ENCODE data around the gene ARF5.
A peak's percentile ranks its signal among the peaks of the same experiment; 100 is the strongest.
"Not testable (repeated sequence)": the region's sequence is repeated elsewhere in the genome, so short reads cannot be mapped to it uniquely, and the experiment has no call there.

The ARF5 gene

GRCh38 chr7:127588019-127588696 is at the start of gene ARF5:
TSS of gene ARF5 (plus strand) at chr7:127588411. CDS start at chr7:127588499, 88 bp downstream.
- peak within 1 kb of the TSS; percentile 84 for H3K4me3 ChIP-seq (ENCODE audit: low read depth, low read length)
- peaks cover 14% of the 10 kb centered on the region for H3K79me2 ChIP-seq
- peak within 1 kb of the TSS; percentile 96 for H3K9ac ChIP-seq
- peak within 1 kb of the TSS; percentile 97 for H3K4me2 ChIP-seq (ENCODE audit: low read length)
- H3K4me1 ChIP-seq = peaks cover 6% of the 10 kb centered on the region
- no peaks in the 10 kb centered on the region for H3K36me3 ChIP-seq (ENCODE audit: control insufficient read depth, insufficient read depth, low read length)
- no peaks in the 10 kb centered on the region for H3K9me3 ChIP-seq (ENCODE audit: control insufficient read depth, low read length)
- no peaks in the 10 kb centered on the region for H3K27me3 ChIP-seq (ENCODE audit: control insufficient read depth, insufficient read depth, low read length)
- peak within 1 kb of the TSS; percentile 99 for H2AFZ ChIP-seq
- no peak for TF ChIP-seq CTCF (IDR thresholded peaks at IDR 0.05)
- H3K27ac ChIP-seq = peak within 1 kb of the TSS; percentile 88

- no peak for TF ChIP-seq CTCF (IDR thresholded peaks at IDR 0.05)
- Histone ChIP-seq H3K79me2 (no peaks in the 10 kb centered on the region), H3K36me3 (ENCODE audit: control insufficient read depth, insufficient read depth, low read length) (no peaks in the 10 kb centered on the region), H3K4me3 (ENCODE audit: low read depth, low read length) (no peak overlapping the region), H2AFZ (no peak overlapping the region), H3K9ac (no peak overlapping the region), H3K27me3 (ENCODE audit: control insufficient read depth, insufficient read depth, low read length) (no peaks in the 10 kb centered on the region), H3K4me2 (ENCODE audit: low read length) (no peak overlapping the region), H3K27ac (no peak overlapping the region), H3K4me1 (no peaks in the 10 kb centered on the region), H3K9me3 (ENCODE audit: control insufficient read depth, low read length) (no peaks in the 10 kb centered on the region)
Measured at GRCh38 chr7:127539116-127539515, 49.1 kb upstream of the ARF5 start.

GRCh38 chr7:127540461-127540860 is 47.8 kb upstream of the ARF5 start:
- H3K36me3 ChIP-seq (ENCODE audit: control insufficient read depth, insufficient read depth, low read length); H3K27me3 ChIP-seq (ENCODE audit: control insufficient read depth, insufficient read depth, low read length); H3K9me3 ChIP-seq (ENCODE audit: control insufficient read depth, low read length); H3K79me2 ChIP-seq; H3K27ac ChIP-seq; H3K9ac ChIP-seq; H3K4me2 ChIP-seq (ENCODE audit: low read length); H2AFZ ChIP-seq; H3K4me3 ChIP-seq (ENCODE audit: low read depth, low read length); H3K4me1 ChIP-seq: not testable (repeated sequence)

- Histone ChIP-seq H2AFZ (no peak overlapping the region), H3K27me3 (ENCODE audit: control insufficient read depth, insufficient read depth, low read length) (no peaks in the 10 kb centered on the region)
Measured at GRCh38 chr7:127541548-127541947, 46.7 kb upstream of the ARF5 start.

GRCh38 chr7:127546313-127546712 is 41.9 kb upstream of the ARF5 start:
- no peak overlapping the region for H3K4me3 ChIP-seq (ENCODE audit: low read depth, low read length)
- no peak for TF ChIP-seq CTCF (IDR thresholded peaks at IDR 0.05)
- no peaks in the 10 kb centered on the region for H3K36me3 ChIP-seq (ENCODE audit: control insufficient read depth, insufficient read depth, low read length)
- H3K4me2 ChIP-seq (ENCODE audit: low read length) = no peak overlapping the region
- no peaks in the 10 kb centered on the region for H3K79me2 ChIP-seq
- no peaks in the 10 kb centered on the region for H3K9me3 ChIP-seq (ENCODE audit: control insufficient read depth, low read length)
- no peak overlapping the region for H3K9ac ChIP-seq
- no peak overlapping the region for H2AFZ ChIP-seq
- H3K4me1 ChIP-seq = no peaks in the 10 kb centered on the region
- no peaks in the 10 kb centered on the region for H3K27me3 ChIP-seq (ENCODE audit: control insufficient read depth, insufficient read depth, low read length)
- no peak overlapping the region for H3K27ac ChIP-seq

More at GRCh38 chr7:127541548-127541947, 46.7 kb upstream of the ARF5 start:
- no peak overlapping the region for H3K9ac ChIP-seq
- H3K36me3 ChIP-seq (ENCODE audit: control insufficient read depth, insufficient read depth, low read length) = no peaks in the 10 kb centered on the region
- TF ChIP-seq CTCF (IDR thresholded peaks at IDR 0.05) = no peak
- H3K79me2 ChIP-seq = no peaks in the 10 kb centered on the region
- no peaks in the 10 kb centered on the region for H3K4me1 ChIP-seq
- no peaks in the 10 kb centered on the region for H3K9me3 ChIP-seq (ENCODE audit: control insufficient read depth, low read length)
- no peak overlapping the region for H3K27ac ChIP-seq
- no peak overlapping the region for H3K4me3 ChIP-seq (ENCODE audit: low read depth, low read length)
- no peak overlapping the region for H3K4me2 ChIP-seq (ENCODE audit: low read length)

Measured in parathyroid adenoma (tissue), 2 donors.